Stimulated activated CD4-positive, alpha-beta T cell treated with anti-CD3 and anti-CD28 coated beads, Interleukin-15, amount 100 ng/mL, for 1 hour (primary cell): ENCODE data around the gene RPL31.

Experiments used
- DNase-seq, 2 donors: peaks; one replicate each; pipeline ENCODE4 v3.0.0-alpha.2; 2020; ENCODE audit warnings: low read depth in 1 of 2, low spot score in 1 of 2

RPL31 gene

DNA sequence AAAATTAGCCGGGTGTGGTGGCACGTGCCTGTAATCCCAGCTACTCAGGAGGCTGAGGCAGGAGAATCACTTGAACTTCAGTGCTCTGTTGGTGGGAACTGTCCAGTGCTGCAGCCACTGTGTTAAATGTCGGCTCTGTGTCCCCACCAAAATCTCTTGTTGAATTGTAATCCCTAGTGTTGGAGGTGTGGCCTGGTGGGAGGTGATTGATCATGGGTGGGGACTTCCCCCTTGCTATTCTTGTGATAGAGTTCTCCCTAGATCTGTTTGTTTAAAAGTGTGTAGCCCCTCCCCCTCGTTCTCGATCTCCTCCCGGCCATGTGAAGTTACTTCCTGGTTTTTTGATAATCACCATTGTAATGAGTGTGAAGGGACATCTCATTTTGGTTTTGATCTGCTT lies 9.8 kb upstream of the RPL31 start:
- DNase-seq, result no peak

DNA sequence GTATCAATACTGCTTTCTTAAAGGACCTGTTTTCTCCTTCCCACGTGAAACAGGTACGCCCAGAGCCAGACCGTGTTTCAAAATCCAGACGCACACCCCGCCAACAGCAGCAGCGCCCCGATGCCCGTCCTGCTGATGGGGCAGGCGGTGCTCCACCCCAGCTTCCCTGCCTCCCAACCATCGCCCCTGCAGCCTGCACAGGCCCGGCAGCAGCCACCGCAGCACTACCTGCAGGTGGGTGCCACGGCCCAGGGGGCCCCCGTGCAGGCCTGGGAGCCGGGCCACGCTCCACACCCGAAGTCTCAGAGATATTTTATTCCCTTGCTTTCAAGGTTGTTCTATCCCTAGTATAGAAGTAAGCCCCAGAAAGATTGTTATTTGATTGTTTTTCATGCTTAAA lies 8.8 kb upstream of the RPL31 start:
- no peak for DNase-seq

DNA sequence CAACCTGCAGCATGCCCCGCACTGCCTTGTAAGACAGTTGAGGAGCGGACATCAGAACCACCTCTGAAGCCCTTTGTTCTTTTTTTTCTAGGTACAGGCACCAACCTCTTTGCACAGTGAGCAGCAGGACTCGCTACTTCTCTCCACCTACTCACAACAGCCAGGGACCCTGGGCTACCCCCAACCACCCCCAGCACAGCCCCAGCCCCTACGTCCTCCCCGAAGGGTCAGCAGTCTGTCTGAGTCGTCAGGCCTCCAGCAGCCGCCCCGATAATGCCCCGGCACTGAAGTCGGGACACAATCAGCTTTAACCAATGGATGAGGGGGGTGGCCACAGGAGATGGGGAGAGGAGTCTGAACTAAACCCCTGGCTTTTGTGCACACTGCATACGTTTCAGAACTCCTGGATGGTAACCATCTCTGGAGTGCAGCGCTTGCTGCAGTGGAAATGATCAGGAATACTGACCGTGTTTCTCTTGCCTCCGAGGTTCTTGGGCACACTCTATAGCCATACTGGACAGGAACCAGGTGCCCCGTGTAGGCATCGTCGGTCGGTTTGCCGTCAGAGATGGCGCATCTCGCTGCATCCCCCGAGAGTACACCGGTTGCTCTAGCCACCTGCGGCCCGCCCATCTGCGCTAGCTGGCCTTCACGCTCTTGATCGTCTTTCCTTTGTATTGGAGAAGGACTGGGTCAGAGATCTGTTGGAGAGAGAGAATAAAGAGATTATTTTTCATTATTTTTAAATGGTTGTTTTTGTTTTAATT lies 6.6 kb upstream of the RPL31 start:
- no peak for DNase-seq

DNA sequence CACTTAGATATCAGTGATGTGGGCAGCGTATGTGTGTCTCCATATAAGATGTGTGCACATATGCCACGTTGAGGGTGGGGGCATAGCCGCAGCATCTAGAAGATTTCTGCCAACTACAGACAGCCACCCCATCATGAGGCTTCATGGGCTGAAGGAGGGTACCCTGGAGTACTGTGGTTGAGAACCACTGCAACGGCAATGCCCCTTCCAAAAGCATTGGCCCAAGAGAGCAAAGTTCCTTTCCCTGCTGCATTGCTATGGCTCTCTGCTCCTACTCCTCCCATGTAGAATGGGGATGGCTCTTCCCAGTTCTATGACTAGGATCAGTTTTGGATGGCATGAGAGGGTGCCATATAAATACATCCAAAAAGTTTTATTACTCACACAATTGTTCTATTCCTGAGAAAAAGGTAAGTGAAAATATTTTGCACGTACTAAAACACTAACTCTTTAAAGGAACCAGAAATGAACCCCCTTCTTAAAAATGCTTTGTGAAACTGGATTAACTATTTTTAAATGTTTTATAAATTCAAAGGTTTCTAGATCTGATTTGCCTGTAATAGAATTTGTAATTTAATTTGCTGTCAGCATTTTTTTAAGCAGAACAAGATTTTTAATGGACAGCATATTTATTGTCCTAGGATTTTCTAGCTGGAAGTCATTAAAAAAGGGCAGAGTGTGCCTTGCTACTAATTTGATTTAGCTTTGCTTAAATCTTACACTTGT lies 4.4 kb upstream of the RPL31 start:
- no peak for DNase-seq

DNA sequence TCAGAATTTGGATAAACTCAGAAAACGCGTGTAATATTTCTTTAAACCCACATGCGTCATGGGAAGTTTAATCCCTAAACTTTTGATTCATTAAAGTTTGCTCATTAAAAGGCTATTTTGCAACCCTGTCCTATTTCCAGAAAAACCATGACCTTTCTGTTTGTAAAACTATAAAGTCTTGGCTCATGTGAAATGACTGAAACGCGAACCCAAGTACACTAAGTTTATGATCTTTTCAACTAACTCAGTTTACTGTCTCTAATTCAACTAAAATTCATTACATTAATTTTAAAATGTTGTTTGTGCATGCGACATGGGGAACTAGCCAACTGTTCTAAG lies 3.9 kb upstream of the RPL31 start:
- no peak for DNase-seq

DNA sequence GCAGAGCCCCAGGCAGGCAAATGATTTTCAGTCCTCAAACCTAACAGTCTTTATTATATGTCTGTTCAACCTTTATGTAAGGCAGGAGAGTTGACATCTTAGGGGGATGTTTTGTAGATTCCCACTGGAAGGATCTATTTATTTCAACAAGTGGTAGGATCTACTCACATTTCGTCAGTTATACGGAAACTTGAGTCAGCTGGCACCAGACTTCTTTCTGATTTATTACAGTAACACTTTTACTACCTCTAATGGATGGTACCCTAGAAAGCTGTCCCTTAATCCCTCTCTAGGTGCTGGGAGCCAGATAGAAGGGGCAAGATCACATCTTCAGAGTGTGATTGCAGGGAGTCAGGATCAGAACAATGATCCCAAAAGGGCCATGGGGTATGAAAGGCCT lies 2.1 kb upstream of the RPL31 start:
- DNase-seq, result no peak

DNA sequence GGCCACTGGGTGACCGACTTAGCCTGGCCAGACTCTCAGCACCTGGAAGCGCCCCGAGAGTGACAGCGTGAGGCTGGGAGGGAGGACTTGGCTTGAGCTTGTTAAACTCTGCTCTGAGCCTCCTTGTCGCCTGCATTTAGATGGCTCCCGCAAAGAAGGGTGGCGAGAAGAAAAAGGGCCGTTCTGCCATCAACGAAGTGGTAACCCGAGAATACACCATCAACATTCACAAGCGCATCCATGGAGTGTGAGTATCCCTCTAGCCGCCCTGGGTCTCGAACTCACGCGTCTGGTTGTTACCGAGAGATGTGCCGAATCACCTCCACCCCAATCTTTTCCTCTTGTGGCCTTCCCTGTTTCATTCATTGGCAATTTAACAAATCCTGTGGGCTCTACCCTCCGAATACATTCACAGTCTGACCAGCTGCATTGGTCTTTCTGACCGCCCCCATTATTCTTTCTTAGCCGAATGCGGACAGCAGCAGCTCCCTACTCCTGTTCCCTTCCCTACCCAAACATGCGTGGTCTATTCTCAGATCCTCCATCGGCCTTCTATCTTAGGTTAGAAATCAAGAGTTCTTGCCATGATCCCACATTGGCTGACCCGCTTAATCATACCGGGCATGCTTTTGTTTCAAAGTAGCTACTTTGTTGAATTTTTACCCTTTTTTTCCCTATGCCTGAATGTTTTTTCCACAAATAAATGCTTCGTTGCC lies 631 bp downstream of the RPL31 start:
- no peak for DNase-seq

DNA sequence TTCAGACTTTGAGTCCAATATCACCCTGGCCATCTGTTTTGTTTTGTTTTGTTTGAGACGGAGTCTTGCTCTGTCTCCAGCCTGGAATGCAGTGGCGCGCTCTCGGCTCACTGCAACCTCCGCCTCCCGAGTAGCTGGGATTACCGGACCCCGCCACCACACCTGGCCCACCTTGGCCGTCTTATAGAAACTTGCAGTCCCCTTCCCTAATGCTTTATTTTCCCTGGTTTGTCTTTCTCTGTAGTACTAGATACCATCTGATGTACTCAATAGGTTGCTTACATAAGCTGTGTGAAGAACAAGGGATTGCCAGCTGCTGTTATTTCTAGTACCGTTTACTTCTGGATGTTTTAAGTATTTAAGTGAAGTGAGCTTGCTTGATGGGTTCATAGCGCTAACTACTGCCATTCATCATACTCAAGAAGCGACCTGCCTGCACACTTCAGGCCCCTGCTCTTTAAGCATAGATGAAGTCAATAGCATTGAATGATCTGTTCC lies 1.2 kb downstream of the RPL31 start:
- no peak for DNase-seq

DNA sequence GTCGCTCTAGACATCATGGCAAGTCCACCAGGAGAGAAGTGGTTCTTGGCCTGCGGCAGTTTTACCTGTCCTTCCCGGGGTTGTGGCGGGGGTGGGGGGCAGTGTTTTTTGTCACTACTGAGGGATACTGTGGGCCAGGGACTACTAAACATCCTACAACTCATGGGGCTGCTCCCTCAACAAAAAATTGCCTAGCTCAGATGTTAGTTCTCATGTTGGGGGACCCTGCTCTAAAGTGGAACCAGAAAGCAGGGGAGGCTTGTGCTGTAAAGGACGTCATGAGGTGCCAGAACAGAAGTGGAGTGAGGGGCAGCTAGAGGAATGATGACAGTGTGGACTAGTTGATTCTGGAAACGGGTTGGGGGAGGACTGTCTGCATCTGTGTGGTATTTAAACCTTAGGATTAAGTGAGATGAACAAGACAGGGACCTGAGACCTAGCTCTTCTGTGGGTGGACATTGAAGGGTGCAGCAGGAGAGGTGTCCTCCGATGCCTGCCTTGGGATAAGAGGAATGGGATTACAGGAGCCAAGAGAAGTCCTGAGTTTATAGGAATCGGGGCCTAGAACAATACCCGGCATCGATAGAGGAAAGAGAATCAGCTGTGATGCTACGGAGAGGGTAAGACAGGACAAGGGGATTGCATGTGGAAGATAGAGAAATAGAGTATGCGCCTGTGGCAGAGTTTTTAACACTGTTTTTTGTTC lies 2.7 kb downstream of the RPL31 start:
- no peak for DNase-seq

DNA sequence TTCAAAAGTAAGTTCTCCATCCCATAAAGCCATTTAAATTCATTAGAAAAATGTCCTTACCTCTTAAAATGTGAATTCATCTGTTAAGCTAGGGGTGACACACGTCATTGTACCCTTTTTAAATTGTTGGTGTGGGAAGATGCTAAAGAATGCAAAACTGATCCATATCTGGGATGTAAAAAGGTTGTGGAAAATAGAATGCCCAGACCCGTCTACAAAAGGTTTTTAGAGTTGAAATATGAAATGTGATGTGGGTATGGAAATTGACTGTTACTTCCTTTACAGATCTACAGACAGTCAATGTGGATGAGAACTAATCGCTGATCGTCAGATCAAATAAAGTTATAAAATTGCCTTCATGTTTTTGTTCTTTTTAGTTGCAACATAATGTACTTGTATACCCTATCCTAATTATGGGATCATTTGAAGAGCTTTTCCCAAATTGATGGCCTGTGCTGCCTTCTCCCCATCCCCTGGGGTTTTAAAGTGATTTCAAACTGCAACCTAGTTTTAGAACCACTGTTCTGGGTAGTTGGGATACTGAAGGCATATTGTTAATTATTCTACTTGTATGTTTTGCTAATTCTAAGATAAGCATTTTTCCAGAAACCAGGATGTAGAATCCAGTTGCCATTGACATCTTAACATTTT lies 4.1 kb downstream of the RPL31 start:
- DNase-seq, result no peak

DNA sequence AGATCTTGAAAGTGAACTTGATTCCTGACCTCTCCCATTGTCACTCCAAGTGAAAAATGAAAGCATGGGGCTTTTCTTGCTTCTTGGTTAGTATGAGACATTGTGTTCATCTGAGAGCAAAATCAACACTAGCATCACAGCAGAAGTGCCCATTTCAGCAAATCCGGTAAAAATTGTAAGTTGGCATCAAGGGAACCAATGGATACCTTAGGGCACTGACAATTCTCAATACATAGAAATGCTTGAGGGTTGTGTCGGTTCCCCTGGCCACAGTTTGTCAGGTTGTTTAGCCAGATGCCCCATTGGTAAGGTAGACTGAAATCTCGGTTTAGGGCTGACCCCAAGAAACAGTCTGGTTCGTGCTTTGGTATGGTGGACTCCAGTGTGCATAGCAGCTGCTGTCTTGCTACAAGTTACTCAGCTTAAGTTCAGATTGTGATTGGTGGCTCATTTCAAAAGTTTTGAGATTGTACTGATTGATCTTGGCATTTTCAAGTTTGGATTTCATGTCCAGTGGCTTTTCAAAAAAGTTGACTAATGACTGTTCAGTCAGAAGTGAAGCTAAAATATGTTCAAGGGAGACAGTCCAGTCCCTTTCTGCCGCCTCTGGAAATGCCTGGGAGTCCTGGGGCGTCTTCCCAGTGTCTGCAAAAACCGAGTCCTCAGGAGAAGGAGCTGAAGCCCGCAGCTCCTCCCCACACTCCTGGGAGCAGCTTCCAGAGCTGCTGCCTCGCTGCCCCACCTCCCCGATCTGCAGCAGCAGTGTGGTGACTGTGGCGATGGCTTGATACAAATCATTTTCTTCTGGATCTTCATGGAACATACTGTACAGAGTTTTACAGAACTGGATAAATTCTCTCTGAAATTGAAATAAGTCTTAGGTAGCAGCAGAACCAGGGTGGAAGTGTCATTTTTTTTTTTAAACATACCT lies 5.6 kb downstream of the RPL31 start:
- no peak for DNase-seq

DNA sequence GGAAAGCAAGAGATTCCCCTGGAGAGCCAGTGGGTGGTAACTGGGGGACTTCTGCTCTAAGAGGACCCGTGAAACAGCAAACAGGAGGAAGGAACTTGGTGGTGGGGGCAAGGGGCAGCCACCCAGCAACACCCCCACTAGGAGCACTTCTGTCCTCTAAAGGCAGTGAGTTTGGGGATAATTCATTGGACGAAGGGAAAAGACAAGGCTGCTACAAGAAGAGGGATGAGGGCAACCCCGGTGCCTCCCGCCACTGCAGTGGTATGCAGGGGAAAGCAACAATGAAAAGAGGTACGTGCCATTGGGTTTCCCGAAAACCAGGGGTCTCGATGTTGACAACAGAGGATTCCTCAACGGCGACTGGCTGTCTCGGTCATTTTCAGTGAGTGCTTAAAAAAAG lies 9.1 kb downstream of the RPL31 start:
- DNase-seq, result no peak

DNA sequence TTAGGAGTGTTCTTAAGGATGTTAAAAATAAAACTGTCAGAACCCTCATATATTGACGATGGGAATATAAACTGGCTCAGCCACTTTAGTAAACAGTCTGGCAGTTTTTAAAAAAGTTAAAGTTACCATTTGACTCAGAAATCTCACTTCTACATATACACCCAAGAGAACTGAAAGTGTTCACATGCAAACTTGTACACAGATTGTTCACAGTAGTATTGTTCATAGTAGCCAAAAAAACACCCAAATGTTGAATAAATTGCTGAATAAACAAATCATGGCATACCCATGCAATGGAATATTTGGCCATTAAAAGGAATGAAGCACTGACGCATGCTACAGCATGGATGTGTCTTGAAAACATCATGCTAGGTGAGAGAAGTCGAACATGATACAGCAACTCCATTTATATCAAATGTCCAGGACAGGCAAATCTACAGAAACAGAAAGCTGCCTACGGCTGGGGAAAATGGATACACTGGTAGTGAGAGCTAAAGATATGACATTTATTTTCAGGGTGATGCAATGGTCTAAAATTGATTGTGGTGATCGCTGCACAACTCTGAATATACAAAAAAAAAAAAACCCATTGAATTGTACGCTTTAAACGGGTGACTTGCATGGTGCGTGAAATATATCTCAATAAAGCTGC lies 10.1 kb downstream of the RPL31 start:
- no peak for DNase-seq

DNA sequence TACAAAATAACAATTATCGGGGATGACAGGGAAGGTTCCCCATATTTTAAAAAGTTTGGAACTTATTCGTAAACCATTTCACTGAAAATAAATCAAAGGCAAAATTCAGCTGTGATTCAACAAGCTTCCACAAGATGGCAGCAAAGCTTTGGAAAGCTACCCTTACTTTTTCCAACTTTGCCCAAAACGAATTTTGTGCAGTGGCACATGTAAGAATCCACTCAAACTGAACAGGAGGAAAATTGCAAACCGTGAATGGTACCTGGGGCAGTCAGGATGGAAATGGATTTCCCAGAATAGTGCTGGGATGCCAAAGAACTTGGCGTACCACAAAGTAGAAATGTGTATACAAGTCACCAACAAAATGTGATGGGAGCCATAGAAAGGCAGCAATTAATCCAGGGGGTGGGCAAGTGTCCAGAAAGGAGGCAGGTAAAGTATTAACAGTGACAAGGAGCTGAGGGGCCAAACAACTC lies 10.7 kb downstream of the RPL31 start:
- no peak for DNase-seq

DNA sequence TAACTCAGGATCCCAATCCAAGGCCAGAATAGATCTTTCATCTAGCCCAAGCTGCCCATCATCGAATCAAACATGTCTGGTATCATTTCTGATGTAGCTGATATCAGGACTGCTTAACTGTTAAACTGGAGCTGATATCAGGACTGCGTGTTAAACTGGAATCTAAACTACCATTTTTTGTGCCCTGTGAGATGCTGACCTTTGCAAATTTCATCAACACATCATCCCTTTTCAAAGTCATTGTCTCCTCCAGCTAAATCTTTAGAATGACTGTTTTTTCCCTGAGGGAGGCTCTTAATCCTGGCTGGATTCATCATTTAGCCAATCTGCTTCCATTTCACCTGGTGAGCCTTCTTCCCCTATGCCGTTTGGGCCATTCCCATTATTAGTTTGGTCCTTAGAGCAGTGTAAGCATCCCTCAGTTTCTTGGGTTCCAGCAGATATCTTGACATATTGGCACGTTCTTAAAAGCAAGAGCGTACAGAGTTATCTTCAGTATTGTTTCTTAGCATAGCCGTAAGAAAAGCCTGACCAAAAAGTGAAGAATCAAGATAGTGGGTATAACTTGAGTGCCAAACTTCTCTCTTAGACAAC lies 12.3 kb downstream of the RPL31 start:
- no peak for DNase-seq

DNA sequence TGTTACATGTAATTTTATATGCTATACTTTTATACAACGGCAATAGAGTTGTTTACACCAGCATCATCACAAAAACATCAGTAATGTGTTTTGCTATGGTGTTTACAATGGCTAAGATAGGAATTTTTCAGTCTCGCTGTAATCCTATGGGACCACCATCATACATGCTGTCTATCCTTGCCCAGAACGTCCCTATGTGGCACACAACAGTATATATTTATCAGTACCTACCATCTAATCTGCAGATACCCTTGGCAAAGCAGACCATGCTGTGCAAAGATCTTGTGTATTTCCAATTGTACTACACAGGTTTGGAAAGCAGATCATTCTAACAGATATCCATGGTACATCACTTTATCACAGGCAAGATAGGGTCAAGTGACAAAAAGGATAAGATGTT lies 15.3 kb downstream of the RPL31 start:
- DNase-seq, result no peak

DNA sequence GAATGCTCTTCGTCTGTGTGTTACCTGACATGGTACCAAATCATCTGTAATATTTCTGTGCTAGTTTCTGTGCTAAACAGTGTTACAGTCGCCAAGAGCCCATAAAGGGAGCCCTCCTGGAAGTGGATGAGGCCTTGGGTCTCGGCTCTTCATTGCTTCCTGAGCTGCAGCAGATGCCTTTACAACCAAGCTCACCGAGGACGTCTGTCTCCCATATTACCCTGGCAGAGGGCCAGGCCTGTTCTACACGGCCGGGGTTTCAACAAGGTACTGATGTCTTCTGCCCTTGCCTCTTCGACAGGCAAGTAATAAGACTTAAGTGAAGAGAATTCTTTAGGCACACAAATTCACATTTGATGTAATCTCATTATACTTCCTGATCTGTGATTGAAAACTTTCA lies 16.8 kb downstream of the RPL31 start:
- no peak for DNase-seq

DNA sequence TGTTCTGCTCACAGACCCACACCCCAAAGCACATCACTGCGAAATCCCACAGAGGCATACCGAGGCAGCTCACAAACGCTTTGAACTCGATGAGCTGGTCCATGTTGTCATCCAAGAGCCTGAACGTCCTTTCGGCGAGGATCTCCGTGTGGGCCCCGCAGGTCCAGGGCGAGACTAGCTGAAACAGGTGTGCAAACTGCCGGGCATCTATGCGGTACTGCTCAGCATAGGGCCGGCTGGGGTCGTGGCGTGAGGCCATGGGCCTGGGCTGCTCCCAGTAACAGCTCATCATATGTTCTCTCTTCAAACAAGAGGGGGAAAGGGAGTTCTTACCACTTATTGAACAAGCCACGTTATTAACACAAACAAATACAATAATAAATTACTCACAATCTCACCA lies 20.1 kb downstream of the RPL31 start:
- no peak for DNase-seq
